GM03348 (cell line): ENCODE results near the gene FBXO21.
"Not testable (repeated sequence)": the region's sequence is repeated elsewhere in the genome, so short reads cannot be mapped to it uniquely, and the experiment has no call there.

Experiments used
- DNase-seq: peaks from one replicate; pipeline ENCODE4 v3.0.0; 2012; ENCODE audit warnings: low spot score

FBXO21 gene

DNA sequence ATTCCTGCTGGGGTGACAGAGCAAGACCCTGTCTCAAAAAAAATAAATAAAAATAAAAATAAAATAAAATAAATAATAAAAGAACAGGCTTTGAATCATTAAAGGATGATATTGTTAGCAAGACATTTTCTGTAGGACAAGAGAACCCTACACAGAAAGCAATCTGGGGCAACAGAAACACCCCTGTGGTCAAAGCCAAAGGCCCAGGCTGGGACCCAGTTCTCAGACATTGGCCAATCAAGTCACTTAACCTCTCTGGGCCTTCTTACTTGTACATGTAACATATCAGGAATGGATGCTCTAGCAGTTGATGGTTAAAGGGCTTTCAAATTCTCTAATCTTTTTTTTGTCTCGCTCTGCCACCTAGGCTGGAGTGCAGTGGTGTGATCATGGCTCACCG is 55.5 kb downstream of the FBXO21 start:
- DNase-seq = no peak

DNA sequence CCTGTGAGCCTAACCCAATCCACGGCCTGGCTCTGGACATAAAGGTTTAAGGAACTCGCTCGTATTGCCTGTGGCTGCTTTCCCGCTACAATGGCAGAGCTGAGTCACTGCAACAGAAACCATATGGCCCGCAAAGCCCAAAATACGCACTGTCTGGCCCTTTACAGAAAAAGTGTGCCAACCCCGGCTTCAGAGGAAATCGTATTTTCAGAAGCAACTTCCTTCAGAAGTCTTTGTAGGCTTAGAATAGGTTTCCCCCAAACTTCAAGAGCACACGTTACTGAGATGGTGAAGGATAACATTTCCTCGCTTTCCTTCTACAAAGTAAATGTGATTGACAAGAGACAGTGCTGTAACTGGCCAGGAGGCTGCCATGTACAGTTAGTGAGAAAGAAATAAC is 56.2 kb downstream of the FBXO21 start:
- DNase-seq = no peak

DNA sequence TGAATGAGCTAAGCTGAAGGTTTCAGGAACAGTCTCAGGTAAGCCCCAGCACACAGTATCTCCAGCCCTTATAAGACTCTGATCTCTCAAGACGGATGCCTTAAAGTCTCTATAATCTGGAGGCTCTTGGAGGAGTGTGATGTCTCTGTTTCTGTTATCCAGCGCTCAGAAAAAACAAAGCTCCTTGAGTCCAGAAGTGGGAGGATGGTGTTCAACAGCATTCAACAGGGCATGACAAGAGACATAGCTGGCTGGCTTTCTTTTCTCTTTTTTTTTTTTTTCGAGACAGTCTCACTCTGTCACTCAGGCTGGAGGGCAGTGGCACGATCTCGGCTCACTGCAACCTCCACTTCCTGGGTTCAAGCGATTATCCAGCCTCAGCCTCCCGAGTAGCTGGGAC is 59.5 kb downstream of the FBXO21 start:
- DNase-seq = no peak

DNA sequence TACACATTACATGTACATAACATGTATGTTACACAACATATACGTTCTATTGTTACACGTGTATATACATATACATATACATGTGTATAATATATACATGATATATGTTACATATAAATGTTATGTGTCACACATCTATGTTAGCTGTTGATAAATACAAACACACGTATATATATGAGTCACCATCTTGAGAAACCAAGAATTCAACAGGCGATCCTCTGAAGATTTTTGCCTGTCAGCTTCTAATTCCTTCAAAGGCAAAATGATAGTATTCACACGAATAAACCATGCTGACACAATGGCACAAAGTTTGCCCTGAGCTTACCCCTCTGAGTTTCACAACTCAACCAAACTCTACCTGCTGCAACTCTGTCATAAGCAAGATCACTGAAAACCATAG is 60.9 kb downstream of the FBXO21 start:
- no peak for DNase-seq

DNA sequence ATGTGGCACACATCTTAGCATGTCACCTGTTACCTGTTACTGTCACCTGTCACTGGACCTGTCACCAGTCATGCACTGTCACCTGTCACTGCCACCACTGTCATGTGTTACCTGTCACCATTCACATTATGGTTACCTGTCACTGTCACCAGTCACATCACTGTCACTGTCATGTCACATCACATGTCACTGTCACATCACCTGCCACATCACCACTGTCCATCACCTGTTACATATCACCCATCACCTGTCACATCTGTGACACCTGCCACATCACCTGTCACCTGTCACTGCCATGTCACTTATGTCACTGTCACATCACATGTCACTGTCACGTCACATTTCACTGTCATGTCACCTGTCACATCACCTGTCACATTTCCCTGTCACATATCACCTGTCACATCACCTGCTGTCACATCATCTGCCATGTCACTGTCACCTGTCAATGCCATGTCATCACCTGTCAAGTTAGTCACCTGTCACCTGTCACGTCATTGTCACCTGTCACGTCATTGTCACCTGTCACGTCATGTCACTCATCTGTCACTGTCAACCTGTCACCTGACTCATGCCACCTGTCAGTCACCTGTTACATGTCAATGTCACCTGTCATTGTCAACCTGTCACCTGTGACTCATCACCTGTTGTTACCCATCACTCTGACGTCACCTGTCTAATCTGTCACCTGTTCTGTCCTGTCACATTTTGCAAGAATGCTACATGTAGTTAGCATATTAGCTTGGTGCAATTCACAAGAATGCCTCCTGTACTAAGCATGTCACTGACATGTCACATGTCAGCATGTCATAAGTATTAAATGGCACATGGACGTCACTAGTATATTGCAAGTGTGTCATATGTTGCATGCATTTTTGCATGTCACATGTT is 62.1 kb downstream of the FBXO21 start:
- DNase-seq = no peak

DNA sequence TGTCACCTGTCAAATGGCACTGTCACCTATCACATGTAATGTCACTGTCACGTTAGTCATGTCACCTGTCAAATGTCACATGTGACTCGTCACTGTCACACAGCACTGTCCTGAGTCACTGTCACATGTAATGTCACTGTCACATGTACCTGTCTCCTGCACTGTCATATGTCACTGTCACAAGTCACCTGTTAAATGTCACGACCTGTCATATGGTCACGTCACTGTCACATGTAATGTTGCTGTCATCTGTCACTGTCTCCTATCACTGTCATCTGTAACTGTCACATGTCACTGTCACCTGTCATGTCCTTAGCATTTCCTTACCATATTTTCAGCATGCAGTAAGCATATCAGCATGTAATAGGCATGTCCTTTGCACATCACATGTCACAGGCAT is 63.9 kb downstream of the FBXO21 start:
- no peak for DNase-seq

DNA sequence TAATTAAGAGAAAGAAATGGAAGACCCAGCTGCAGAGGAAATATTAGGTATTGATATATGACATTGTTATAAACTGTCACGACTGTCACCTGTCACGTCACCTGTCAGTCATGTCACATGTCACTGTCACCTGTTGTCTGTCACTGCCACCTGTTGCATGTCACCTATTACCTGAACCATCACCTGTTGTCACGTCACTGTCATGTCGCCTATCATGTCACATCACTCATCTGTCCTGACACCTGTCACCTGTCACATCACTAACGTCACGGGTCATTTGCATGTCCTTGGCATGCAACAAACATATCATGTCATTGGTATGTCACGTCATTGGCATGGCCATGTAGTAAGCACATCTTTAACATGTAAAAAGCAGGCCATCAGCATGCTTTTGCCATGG is 64.5 kb downstream of the FBXO21 start:
- no peak for DNase-seq

DNA sequence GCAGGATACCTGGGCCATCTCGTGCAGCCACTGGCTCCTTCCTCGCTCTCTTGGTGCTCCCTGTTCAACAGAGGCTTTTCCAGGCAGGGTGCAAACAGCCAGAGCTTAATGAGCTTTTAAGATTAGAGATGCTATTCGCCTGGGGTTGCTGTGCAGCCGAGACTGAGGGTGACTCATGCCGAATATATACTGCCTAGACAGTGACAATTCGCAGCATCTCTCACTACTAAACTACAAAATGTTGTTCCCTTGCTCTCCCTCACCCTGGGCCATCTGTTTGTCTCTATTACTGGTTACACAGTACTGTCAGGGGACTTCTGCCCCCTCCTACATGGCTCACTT is 65.0 kb downstream of the FBXO21 start:
- DNase-seq = no peak

DNA sequence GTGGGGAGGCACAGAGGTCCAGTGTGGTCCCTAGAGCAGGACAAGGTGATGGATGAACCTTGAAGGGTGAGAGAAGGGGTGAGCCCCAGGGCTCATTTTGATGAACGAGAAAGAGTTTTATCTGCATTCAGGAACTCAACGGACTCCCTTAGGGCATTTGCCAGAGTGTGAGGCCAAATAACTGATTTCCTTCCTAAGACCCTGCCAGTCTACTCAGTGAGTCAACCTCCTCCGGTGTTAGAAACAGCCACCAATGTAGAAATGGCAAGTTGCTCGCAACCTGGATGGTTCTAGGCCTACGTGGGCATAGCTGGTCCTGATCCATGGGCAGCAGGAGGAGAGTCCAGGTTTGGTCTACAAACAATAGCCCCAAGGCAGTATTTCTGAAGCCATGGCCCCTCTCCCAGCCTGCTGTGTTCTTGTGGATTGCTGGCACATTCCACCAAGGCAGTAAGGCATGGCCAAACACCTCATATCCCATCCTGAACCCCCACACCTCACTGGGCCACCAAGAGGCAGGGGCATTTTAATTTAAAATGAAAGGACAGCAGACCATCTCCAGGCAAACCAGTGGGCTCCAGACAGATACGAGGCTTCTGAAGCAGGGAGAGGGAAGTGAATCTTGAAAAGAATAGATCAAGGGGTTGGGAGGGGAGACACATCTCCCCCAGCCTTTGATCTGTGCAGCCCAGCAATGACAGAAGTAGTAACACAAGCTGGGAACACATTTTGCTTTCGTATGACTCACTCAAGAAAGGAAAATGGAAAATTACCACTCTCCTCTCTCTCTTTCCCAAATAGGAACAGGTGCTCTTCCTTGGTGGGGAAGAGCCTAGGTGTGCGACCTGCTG is 65.6 kb downstream of the FBXO21 start:
- DNase-seq = no peak

DNA sequence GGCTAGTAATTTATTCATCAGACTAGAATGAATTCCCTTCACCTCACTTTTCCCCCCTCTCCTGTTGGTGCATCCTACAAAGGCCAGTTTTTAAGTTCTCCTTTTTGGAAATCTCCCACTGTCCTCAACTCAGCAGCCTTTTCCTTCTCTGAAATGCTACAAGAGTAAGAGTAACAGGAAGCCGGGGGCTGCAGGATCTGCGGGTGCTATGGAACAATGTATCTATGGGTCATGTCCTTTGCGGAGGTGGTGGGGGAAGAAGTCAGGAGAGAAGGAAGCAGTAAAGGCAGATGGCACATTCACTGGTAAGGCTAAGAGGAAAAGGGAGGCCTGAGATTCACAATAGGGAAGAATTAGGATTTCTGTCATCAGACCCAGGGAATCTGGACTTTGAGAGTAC is 68.8 kb downstream of the FBXO21 start:
- DNase-seq = no peak

DNA sequence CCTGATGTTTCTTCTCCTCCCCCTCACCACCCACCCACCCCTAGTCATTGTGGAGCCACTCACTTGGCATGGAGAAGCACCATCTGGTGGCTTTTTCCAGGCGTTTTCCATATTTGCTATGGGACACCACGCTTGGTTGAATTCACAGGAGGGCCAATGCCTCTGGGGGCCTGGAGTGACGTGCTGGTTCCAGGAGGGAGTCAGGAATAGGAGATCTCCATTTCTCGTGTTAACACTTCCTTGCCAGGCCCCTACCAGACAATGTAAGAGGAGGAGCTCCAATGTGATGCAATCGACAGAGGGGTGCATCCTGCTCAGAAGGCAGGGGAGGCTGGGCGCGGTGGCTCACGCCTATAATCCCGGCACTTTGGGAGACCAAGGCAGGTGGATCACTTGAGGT is 69.5 kb downstream of the FBXO21 start:
- no peak for DNase-seq

DNA sequence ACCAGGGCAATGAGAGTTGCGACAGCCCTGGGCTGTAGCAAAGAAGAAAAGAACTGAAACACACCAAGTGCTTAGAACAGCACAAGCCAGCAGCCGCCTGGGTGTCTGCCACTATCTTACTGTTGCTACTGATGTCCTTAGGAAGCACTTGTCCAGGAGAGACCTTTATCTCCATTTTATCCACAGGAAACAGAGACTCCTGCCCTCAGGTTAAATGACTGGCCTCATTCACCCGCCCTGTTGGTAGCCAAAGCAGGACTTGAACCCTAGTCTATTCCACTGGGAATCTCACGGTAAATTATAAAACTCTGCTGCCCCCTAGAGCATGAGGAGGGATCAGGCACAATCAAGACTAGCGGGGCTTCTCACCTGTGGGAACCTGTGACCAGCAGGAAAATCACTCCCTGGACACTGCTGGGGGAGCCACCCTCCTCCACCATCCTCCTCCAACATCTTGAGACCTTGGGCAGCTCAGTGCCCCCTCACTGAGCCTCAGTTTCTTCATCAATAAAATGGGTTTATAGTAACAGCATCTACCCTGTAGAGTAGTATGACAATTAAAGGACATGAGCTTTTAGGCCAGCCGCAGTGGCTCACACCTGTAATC is 70.6 kb downstream of the FBXO21 start:
- peak; percentile 49 for DNase-seq

DNA sequence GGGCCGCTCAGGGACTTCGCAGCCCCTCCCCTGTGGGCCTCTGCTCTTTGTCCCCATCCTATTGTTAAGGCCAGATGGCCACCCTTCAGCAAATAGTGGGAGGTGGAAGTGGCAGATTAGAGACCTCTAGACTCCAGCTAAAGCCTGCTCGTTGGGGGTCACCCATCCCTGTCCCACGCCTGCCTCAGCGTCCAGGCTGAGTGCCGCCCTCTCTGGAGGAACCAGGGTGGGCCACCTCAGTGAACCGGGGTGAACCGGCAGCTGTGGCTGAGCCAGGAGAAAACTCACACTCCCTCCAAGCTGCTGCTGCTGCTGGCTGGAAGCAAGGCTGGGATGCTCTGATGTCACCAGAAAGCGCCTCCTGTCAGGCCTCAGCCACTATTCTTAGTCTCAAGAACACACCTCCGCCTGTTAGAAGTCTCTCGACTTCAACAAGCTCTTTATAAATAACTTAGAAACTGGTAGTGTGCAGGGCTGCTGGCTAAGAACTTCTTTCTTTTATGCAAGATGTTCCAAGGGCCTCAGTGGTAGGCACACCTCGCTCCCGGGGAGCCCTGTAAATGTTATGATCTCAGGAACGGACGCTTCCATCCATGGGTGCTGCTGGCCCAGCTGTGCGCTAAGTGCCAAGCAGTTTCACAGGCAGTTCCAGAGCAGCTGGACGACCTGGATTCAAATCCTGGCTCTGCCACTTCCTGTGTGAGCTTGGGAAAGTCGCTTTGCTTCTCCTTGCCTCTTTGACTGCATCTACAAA is 71.3 kb downstream of the FBXO21 start:
- DNase-seq = no peak

DNA sequence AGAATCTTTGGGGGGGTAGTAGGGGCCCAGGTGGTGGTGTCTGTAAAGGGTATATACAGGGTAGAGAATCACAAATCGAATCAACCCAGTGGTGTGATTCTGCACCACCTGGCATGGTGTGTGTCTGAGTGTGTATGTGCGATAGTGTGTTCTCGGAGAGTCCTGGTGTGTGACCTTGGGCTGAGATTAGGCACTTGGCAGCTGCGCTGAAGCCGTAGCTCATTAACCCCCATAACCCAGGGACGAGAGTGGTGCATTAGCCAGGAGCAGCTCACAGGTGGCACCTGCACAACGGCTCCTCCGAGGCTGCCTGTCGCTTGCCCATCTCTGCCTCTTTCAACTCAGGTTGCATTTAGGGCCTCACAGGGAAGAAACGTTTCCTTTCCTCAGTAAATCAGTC is 75.5 kb downstream of the FBXO21 start:
- DNase-seq = no peak

DNA sequence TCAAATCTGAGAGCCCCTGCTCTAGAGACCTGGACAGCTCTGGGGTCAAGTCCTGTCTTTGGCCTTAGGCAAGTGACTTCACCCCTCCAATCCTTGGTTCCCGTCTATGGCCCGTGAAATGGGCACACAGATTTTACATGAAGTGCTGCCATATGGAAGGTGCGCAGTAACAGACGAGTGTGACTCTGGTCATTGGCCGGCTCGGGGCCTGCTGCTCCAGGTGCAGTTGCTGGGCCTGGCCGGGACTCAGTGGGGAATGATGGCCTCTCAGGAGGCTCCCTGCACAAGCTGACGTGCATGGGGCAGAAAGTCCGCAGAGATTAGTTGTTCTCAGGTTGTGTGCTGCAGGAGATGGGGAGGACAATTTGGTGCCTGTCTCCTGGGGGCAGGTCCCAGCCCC is 77.0 kb downstream of the FBXO21 start:
- DNase-seq = no peak

DNA sequence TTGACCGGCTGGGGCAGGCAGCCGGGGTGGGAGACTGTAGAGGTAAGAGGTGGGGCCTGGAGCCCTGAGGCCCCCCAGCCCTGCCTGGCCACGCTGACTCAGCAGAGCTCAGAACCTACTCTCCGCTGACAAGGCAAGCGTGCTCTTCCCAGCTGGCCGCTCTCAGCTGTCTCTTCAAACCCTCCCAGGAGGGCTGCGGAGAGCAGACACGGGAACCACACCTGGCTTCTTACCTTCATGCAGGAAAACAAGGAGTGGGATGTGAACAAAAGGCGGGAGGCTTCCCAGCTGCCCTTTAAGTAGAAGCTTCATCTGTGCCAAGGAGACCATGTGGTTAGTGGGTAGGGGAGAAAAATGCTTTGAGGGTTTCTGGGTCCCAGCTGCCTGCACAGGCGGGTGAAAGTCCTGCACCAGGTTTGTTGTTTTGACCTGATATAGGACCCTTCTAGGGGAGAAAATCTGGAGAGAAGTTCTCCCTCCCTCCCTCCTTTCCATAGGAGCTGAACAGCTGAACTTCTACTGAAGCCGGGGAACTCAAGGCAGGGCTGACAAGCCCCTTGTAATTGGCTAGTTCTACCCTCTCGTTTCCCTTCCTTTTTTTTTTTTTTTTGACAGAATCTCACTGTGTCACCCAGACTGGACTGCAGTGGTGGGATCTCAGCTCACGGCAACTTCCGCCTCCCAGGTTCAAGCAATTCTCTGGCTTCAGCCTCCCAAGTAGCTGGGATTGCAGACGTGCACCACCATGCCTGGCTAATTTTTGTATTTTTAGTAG is 78.3 kb downstream of the FBXO21 start:
- DNase-seq = no peak

DNA sequence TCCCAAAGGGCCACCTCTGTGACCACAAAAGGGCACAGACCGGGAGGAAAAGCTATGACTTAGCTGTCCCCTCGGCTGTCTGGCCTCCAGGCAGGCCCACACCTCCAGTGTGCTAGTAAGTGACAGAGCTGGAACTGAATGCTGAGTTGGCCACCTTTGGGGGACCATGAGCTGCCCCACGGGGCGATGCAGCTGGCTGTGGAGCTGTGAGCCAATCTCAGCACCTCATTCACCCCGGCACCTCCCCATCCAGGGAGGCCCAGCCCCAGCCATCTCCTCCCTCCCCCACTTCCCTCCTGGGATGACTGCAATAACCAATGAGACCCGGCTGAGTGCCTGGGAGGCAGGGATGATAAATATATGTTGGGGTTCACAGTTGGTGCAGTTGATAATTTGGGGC is 78.9 kb downstream of the FBXO21 start:
- DNase-seq = no peak

DNA sequence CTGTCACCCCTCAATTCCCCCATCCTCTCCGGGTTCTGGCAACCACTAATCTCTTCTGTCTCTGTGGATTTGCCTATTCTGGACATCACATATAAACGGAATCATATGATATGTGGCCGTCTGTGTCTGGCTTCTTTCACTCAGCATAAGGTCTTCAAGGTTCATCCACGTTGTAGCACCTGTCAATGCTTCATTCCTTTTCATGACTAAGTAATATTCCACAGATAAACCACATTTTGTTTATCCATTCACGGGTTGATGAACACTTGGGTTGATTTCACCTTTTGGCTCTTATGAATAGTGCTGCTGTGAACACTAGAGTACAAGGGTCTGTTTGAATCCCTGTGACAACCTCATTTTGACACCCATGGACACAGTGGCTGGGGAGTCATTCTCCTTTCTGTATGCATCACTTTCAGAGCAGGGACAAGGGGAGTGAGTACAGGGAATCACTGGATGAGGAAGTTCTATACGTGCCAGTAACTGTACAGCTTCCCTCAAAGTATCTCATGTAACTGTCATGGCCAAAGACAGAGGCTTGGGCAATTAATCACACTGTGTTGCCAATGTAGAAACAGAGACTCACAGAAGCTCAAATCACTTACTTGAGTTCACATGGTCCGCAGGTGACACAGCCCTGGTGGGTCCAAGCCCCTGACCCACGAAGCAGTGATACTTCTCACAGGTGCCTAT is 80.2 kb downstream of the FBXO21 start:
- DNase-seq = no peak

DNA sequence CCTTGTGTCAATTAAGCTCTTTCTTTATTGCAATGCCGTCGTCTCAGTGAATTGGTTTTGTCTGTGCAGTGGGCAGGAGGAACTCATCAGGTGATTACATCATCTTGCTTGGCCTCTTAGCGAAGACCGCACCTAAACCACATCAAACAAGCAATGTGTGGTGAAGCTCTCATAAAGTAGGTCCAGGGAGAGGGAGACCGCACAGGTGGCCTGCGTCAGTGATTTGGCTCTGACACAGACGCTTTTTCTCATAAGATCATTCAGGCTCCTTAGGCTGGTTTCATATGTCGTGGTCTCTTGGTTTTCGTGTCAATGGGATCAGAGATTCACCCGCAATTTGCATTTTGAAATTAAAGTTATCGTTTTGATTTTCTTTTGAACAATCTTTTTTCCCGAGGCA is 84.4 kb downstream of the FBXO21 start:
- DNase-seq = no peak

DNA sequence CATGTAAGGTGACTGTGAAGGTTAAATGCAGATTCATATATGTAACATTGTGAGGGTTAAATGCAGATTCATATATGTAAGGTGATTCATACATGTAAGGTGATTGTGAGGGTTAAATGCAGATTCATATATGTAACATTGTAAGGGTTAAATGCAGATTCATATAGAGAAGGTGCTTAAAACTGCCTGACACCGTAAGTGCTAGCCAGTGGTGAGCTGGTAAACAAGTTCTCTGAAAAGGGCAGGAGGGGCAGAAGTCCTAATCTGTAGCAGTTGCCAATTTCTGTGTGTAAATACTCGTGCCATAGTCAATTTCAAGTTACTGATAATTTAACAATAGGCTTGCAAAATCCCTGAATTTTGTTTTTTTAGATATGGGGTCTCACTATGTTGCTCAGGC is 86.3 kb downstream of the FBXO21 start:
- not testable (repeated sequence) for DNase-seq

DNA sequence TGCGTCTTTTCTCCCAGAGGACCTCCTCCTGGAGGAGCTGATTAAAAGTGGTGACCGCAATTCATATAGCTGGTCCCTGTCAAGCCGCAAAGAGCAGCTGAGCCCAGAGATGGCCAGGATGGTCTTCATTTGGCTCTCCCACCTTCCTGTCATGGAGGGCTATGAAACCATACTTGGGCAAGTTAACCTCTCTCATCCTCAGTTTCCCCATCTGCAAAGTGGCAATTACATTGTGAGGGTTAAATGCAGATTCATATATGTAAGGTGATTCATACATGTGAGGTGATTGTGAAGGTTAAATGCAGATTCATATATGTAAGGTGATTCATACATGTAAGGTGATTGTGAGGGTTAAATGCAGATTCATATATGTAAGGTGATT is 87.5 kb downstream of the FBXO21 start:
- DNase-seq = no peak
